Subcutaneous adipose tissue (tissue), 4 donors: Measurements from ENCODE around the gene ZBTB45. TPM values are rescaled to one million over a fixed set of nuclear protein-coding genes. Genes with fewer than 3 reads are reported as not detected.

Experiments used
- CTCF ChIP-seq: fragments of 450-650 bp; IDR thresholded peaks from one replicate; pipeline ENCODE4 v1.5.1; 2016; ENCODE audit warnings: low read depth, mild to moderate bottlenecking, control low read depth, antibody characterized with exemption, moderate library complexity
- total RNA-seq, 4 donors: library from RNA; depleted of rRNA; stranded (reverse); fragments of >200 nt; gene quantifications; one replicate each; pipeline ENCODE4 v1.1.0, GENCODE V29; 2016

The ZBTB45 gene
- total RNA-seq, 4 donors from 2014 or later = 5.5 to 10.2 (median 6.2) TPM

- TF ChIP-seq CTCF = no peak
These were observed 37.8 kb upstream of the ZBTB45 start for GRCh38 chr19:58557221-58558065.

- TF ChIP-seq CTCF = no peak
These were observed 37.1 kb upstream of the ZBTB45 start for GRCh38 chr19:58556622-58557220.

GRCh38 chr19:58555920-58556621 is 36.5 kb upstream of the ZBTB45 start:
- no peak for TF ChIP-seq CTCF

- TF ChIP-seq CTCF = no peak
These were observed 35.8 kb upstream of the ZBTB45 start for GRCh38 chr19:58555369-58555885.

- TF ChIP-seq CTCF = no peak
These were observed 35.1 kb upstream of the ZBTB45 start, which contains the start of gene CHMP2A for GRCh38 chr19:58554494-58555368. Gene CHMP2A, minus strand, starts transcription at chr19:58555105. Its CDS starts 893 bp downstream, at chr19:58554212.

- no peak for TF ChIP-seq CTCF
These were observed 34.3 kb upstream of the ZBTB45 start for GRCh38 chr19:58553799-58554493.
